ENCODE data around the gene OR5AC2.

DNA sequence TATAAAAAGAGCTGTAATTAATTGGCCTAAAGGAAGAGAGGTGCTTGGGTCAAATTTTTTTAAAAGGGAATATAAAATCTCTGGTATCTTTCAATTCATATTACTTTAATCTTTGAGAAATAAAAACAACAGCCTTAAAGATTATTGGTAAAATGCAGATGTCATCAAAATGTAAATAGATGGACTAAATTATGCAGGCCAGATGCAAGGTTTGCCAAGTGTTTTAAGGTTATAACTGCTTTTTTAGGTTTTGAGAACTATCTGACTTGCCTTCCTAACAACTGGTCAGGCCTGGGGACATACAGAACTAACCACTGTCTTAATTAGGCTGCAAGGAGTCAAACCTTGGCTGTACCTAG lies 23.6 kb downstream of the OR5AC2 start:
- TF ChIP-seq CTCF (IDR thresholded peaks at IDR 0.05) (no peak), POLR2A (IDR thresholded peaks at IDR 0.05) (no peak)

Data from adrenal gland (tissue), 5 donors.